Stimulated activated CD8-positive, alpha-beta memory T cell treated with anti-CD3 and anti-CD28 coated beads, Interleukin-15, amount 100 ng/mL, for 4 hours (primary cell): ENCODE results near the gene IL33.

Source experiments
- DNase-seq, 2 donors: peaks; one replicate each; pipeline ENCODE4 v3.0.0-alpha.2; 2020; ENCODE audit warnings: low read depth in 2 of 2

Gene IL33

GRCh38 chr9:6216951-6217350, 1.3 kb downstream of the IL33 start:
- DNase-seq = no peak

GRCh38 chr9:6218099-6218502, 2.5 kb downstream of the IL33 start:
- DNase-seq = no peak

- no peak for DNase-seq
These were observed 3.4 kb downstream of the IL33 start for GRCh38 chr9:6219040-6219439.

GRCh38 chr9:6219981-6220380, 4.4 kb downstream of the IL33 start:
- DNase-seq = no peak

- no peak for DNase-seq
These were observed 9.0 kb downstream of the IL33 start for GRCh38 chr9:6224393-6225154.

- DNase-seq = no peak
These were observed 11.1 kb downstream of the IL33 start for GRCh38 chr9:6226696-6227095.

GRCh38 chr9:6229186-6229585, 13.6 kb downstream of the IL33 start:
- DNase-seq = no peak

- DNase-seq = no peak
These were observed 14.0 kb downstream of the IL33 start for GRCh38 chr9:6229619-6230018.

GRCh38 chr9:6230037-6230780, 14.6 kb downstream of the IL33 start:
- no peak for DNase-seq

GRCh38 chr9:6232336-6232945, 16.8 kb downstream of the IL33 start:
- DNase-seq = no peak

- DNase-seq = no peak
These were observed 18.4 kb downstream of the IL33 start for GRCh38 chr9:6234014-6234413.

GRCh38 chr9:6237267-6237666, 21.7 kb downstream of the IL33 start:
- no peak for DNase-seq

GRCh38 chr9:6239048-6239461, 23.4 kb downstream of the IL33 start:
- no peak for DNase-seq

GRCh38 chr9:6239694-6240093, 24.1 kb downstream of the IL33 start:
- DNase-seq = no peak

GRCh38 chr9:6243746-6244145, 28.1 kb downstream of the IL33 start:
- DNase-seq = no peak

- no peak for DNase-seq
These were observed 31.7 kb downstream of the IL33 start for GRCh38 chr9:6247266-6247665.

GRCh38 chr9:6268826-6269397, 53.3 kb downstream of the IL33 start:
- no peak for DNase-seq

GRCh38 chr9:6270896-6271295, 55.3 kb downstream of the IL33 start:
- no peak for DNase-seq

- no peak for DNase-seq
These were observed 56.1 kb downstream of the IL33 start for GRCh38 chr9:6271508-6272228.

- DNase-seq = no peak
These were observed 56.6 kb downstream of the IL33 start for GRCh38 chr9:6272229-6272598.

- DNase-seq = no peak
These were observed 61.8 kb downstream of the IL33 start for GRCh38 chr9:6277417-6277816.

GRCh38 chr9:6301858-6302257, 86.3 kb downstream of the IL33 start:
- no peak for DNase-seq
